Measurements from ENCODE around the gene ATG7.
"Not testable (repeated sequence)": the region's sequence is repeated elsewhere in the genome, so short reads cannot be mapped to it uniquely, and the experiment has no call there.

ATG7 gene

GRCh38 chr3:11477407-11477911 is 205.3 kb downstream of the ATG7 start:
- DNase-seq: no peak

- no peak for DNase-seq
Observed at GRCh38 chr3:11478167-11478566, 206.0 kb downstream of the ATG7 start.

GRCh38 chr3:11479221-11479620 is 207.0 kb downstream of the ATG7 start:
- DNase-seq: no peak

- DNase-seq: no peak
Observed at GRCh38 chr3:11480663-11481298, 208.6 kb downstream of the ATG7 start.

- no peak for DNase-seq
Observed at GRCh38 chr3:11481556-11481955, 209.4 kb downstream of the ATG7 start.

GRCh38 chr3:11482021-11482420 is 209.8 kb downstream of the ATG7 start:
- DNase-seq: peak; percentile 36

GRCh38 chr3:11488356-11488755 is 216.2 kb downstream of the ATG7 start:
- not testable (repeated sequence) for DNase-seq

- DNase-seq: no peak
Observed at GRCh38 chr3:11494131-11494916, 222.1 kb downstream of the ATG7 start.

- DNase-seq: no peak
Observed at GRCh38 chr3:11495948-11496557, 223.9 kb downstream of the ATG7 start.

- DNase-seq: no peak
Observed at GRCh38 chr3:11498177-11498576, 226.0 kb downstream of the ATG7 start.

GRCh38 chr3:11498646-11499045 is 226.4 kb downstream of the ATG7 start:
- DNase-seq: peak; percentile 36

GRCh38 chr3:11499144-11499543 is 226.9 kb downstream of the ATG7 start:
- no peak for DNase-seq

GRCh38 chr3:11502413-11502812 is 230.2 kb downstream of the ATG7 start:
- not testable (repeated sequence) for DNase-seq

GRCh38 chr3:11507719-11508118 is 235.5 kb downstream of the ATG7 start:
- DNase-seq: no peak

- no peak for DNase-seq
Observed at GRCh38 chr3:11508346-11509172, 236.4 kb downstream of the ATG7 start.

- no peak for DNase-seq
Observed at GRCh38 chr3:11509173-11510000, 237.2 kb downstream of the ATG7 start.

GRCh38 chr3:11510001-11510340 is 237.8 kb downstream of the ATG7 start:
- DNase-seq: no peak

- DNase-seq: no peak
Observed at GRCh38 chr3:11510356-11510755, 238.2 kb downstream of the ATG7 start.

GRCh38 chr3:11511606-11512005 is 239.4 kb downstream of the ATG7 start:
- DNase-seq: not testable (repeated sequence)

GRCh38 chr3:11513125-11513816 is 241.1 kb downstream of the ATG7 start:
- not testable (repeated sequence) for DNase-seq

- DNase-seq: no peak
Observed at GRCh38 chr3:11513817-11514135, 241.6 kb downstream of the ATG7 start.

All from COR-L47 (cell line).